Caco-2 (cell line): ENCODE measurements around the gene CTIF. TPM values are rescaled to one million over a fixed set of nuclear protein-coding genes. Genes with fewer than 3 reads are reported as not detected.

Experiments
- BruUV-seq: library from RNA; stranded (reverse); fragments of 400-500 nt; replicated peaks from 2 replicates; lab custom pipeline; 2021; lab: Mats Ljungman, UMichigan
- CTCF ChIA-PET: fragments of 300-600 bp; sonication (Branson Sonifier 250); formaldehyde crosslinking; loops from one replicate; lab custom pipeline; 2022; ENCODE audit warnings: antibody characterized with exemption; lab: Charles Lee
- POLR2A ChIA-PET: fragments of 300-600 bp; sonication (Branson Sonifier 250); formaldehyde crosslinking; loops from one replicate; lab custom pipeline; 2022; ENCODE audit warnings: antibody characterized with exemption; lab: Charles Lee
- DNase-seq, 2 experiments: peaks; one replicate each; pipeline versions ENCODE4 v3.0.0 to v3.0.0-alpha.2; 2020 to 2022
- H3K27me3 ChIP-seq: replicated peaks from 2 replicates; pipeline ENCODE4 v1.6.0; 2011; ENCODE audit warnings: low read length; ENCODE audit not compliant: control insufficient read depth, insufficient read depth
- H3K36me3 ChIP-seq: 2 replicates; pipeline ENCODE4 v1.5.1; 2011; ENCODE audit warnings: low read length; ENCODE audit not compliant: control insufficient read depth, insufficient read depth
- H3K4me1 ChIP-seq: fragments of 250-450 bp; sonication (Bioruptor Pico); 2 replicates; pipeline ENCODE4 v1.5.1; 2020; ENCODE audit warnings: mild to moderate bottlenecking
- H3K4me3 ChIP-seq: 2 replicates; pipeline ENCODE4 v1.5.1; 2011; ENCODE audit warnings: low read depth, mild to moderate bottlenecking, control low read depth, low read length
- H3K9me3 ChIP-seq: fragments of 250-450 bp; sonication (Bioruptor Pico); 2 replicates; pipeline ENCODE4 v1.5.1; 2020; ENCODE audit warnings: mild to moderate bottlenecking, moderate library complexity
- H3K27ac Mint-ChIP-seq: one replicate; pipeline ENCODE4 v1.8.0; 2022; ENCODE audit warnings: mixed read lengths; ENCODE audit not compliant: unreplicated experiment
- H3K27me3 Mint-ChIP-seq: one replicate; pipeline ENCODE4 v1.8.0; 2022; ENCODE audit warnings: mixed read lengths; ENCODE audit not compliant: insufficient read depth, unreplicated experiment
- H3K36me3 Mint-ChIP-seq: one replicate; pipeline ENCODE4 v1.8.0; 2022; ENCODE audit warnings: mild to moderate bottlenecking, mixed read lengths; ENCODE audit not compliant: insufficient read depth, unreplicated experiment
- H3K4me1 Mint-ChIP-seq: one replicate; pipeline ENCODE4 v1.8.0; 2022; ENCODE audit warnings: low read depth, mixed read lengths; ENCODE audit not compliant: unreplicated experiment
- H3K4me3 Mint-ChIP-seq: one replicate; pipeline ENCODE4 v1.8.0; 2022; ENCODE audit warnings: mild to moderate bottlenecking, moderate library complexity, mixed read lengths; ENCODE audit not compliant: unreplicated experiment
- H3K9me3 Mint-ChIP-seq: one replicate; pipeline ENCODE4 v1.8.0; 2022; ENCODE audit warnings: mixed read lengths; ENCODE audit not compliant: unreplicated experiment
- intact Hi-C: fragments of 100-400 bp; cut with micrococcal nuclease; formaldehyde crosslinking; loops from one replicate; pipeline ENCODE4 v1.10.0; 2022; ENCODE audit not compliant: unreplicated experiment
- total RNA-seq: library from RNA; stranded (reverse); gene quantifications from 2 replicates; pipeline ENCODE4 v1.2.3, GENCODE V29; 2022
- TF ChIP-seq, protein P1 (sequence below), 2 experiments: fragments of 200-600 bp in 1 of 2; IDR thresholded peaks; 1 replicate in 1 of 2; 2 replicates in 1 of 2; pipeline versions ENCODE4 v1.5.1 to v1.8.0; 2011 to 2022; ENCODE audit warnings: antibody characterized with exemption in 1 of 2, control low read depth in 1 of 2, inconsistent platforms in 1 of 2, low read depth in 1 of 2, low read length in 1 of 2, mild to moderate bottlenecking in 1 of 2, moderate library complexity in 1 of 2; ENCODE audit not compliant: insufficient read depth in 1 of 2, severe bottlenecking in 1 of 2, unreplicated experiment in 1 of 2

The CTIF gene
- total RNA-seq, 1 experiment from 2014 or later, result 19.9 TPM

DNA sequence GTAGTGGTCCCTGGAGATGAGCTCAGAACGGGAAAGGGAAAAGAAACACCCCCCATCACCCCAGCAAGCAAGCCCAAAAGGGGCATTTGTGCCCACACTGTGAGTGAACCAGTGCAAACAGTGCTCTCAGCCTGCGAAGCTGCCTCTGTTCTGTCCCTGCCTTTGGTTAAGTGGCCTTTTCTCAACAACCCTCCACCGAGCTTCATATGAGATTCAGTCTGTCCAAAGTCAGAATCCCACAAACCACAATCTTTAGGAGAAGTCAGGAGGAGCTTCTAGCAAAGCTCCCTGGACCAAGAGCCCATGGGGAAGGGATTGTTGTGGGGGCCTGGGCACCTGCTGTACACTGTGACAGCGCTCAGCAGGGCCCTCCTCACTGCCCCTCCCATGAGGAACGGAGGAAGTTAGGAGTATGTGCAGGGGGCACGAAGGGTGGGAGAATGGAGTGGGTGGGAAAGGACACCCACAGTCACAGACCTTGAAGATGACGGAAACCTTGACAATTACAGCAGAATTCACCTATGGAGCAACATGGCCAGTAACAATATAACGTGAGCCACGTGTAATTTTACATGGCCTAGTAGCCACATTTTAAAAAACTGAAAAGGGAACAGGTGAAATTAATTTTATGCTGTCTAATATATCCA lies 292.4 kb downstream of the CTIF start:
- BruUV-seq, result no TSS peak
- Histone ChIP-seq H3K4me1 (peaks cover 9% of the 10 kb centered on the region; the same call in 1 of the 2 replicates), H3K36me3 (no peaks in the 10 kb centered on the region), H3K9me3 (no peaks in the 10 kb centered on the region), H3K27me3 (no peaks in the 10 kb centered on the region), H3K4me3 (no peak overlapping the region)
- Mint-ChIP-seq H3K27me3 (no peaks in the 10 kb centered on the region), H3K4me1 (peaks cover 22% of the 10 kb centered on the region), H3K4me3 (no peak overlapping the region), H3K27ac (no peak overlapping the region), H3K36me3 (peaks cover 6% of the 10 kb centered on the region), H3K9me3 (no peaks in the 10 kb centered on the region)
- POLR2A ChIA-PET, result no interaction called here
- intact Hi-C loops, result no loop called here
- CTCF ChIA-PET, result no interaction called here
- no peak for DNase-seq
- TF ChIP-seq, protein P1, sequence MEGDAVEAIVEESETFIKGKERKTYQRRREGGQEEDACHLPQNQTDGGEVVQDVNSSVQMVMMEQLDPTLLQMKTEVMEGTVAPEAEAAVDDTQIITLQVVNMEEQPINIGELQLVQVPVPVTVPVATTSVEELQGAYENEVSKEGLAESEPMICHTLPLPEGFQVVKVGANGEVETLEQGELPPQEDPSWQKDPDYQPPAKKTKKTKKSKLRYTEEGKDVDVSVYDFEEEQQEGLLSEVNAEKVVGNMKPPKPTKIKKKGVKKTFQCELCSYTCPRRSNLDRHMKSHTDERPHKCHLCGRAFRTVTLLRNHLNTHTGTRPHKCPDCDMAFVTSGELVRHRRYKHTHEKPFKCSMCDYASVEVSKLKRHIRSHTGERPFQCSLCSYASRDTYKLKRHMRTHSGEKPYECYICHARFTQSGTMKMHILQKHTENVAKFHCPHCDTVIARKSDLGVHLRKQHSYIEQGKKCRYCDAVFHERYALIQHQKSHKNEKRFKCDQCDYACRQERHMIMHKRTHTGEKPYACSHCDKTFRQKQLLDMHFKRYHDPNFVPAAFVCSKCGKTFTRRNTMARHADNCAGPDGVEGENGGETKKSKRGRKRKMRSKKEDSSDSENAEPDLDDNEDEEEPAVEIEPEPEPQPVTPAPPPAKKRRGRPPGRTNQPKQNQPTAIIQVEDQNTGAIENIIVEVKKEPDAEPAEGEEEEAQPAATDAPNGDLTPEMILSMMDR (IDR thresholded peaks at IDR 0.05; ENCODE audit: insufficient read depth in 1 of 2, low read depth in 1 of 2, low read length in 1 of 2, severe bottlenecking in 1 of 2, unreplicated experiment in 1 of 2), result no peak

DNA sequence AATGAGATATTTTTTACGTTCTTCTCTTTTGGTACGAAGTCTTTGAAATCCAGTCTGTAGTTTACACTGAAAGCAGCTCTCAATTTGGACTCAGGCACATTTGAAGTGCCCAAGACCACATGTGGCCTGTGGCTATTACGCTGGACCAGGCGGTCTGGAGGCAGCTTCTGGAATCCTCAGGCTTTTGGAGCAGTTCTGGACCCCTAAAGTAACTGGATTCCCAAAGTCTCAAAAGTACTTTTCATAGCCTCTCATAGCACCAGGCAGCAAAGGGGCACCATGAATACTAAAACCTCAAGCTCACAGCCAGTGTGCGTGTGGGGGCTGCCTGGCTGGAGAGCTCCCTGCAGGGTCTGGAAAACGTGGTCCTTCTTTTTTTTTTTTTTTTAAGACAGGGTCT lies 293.0 kb downstream of the CTIF start:
- no peaks in the 10 kb centered on the region for H3K9me3 Mint-ChIP-seq
- no TSS peak for BruUV-seq
- H3K4me1 ChIP-seq, result peaks cover 9% of the 10 kb centered on the region; the same call in 1 of the 2 replicates
- H3K36me3 ChIP-seq, result no peaks in the 10 kb centered on the region
- H3K27me3 Mint-ChIP-seq, result no peaks in the 10 kb centered on the region
- no peaks in the 10 kb centered on the region for H3K27me3 ChIP-seq
- ChIA-PET CTCF (no interaction called here), POLR2A (no interaction called here)
- no peak overlapping the region for H3K27ac Mint-ChIP-seq
- intact Hi-C loops, result no loop called here
- H3K4me3 Mint-ChIP-seq, result no peak overlapping the region
- peaks cover 17% of the 10 kb centered on the region for H3K4me1 Mint-ChIP-seq
- H3K4me3 ChIP-seq, result no peak overlapping the region
- H3K36me3 Mint-ChIP-seq, result peaks cover 6% of the 10 kb centered on the region
- TF ChIP-seq, protein P1 (IDR thresholded peaks at IDR 0.05; ENCODE audit: insufficient read depth in 1 of 2, low read depth in 1 of 2, low read length in 1 of 2, severe bottlenecking in 1 of 2, unreplicated experiment in 1 of 2), result no peak
- no peaks in the 10 kb centered on the region for H3K9me3 ChIP-seq
- no peak for DNase-seq

DNA sequence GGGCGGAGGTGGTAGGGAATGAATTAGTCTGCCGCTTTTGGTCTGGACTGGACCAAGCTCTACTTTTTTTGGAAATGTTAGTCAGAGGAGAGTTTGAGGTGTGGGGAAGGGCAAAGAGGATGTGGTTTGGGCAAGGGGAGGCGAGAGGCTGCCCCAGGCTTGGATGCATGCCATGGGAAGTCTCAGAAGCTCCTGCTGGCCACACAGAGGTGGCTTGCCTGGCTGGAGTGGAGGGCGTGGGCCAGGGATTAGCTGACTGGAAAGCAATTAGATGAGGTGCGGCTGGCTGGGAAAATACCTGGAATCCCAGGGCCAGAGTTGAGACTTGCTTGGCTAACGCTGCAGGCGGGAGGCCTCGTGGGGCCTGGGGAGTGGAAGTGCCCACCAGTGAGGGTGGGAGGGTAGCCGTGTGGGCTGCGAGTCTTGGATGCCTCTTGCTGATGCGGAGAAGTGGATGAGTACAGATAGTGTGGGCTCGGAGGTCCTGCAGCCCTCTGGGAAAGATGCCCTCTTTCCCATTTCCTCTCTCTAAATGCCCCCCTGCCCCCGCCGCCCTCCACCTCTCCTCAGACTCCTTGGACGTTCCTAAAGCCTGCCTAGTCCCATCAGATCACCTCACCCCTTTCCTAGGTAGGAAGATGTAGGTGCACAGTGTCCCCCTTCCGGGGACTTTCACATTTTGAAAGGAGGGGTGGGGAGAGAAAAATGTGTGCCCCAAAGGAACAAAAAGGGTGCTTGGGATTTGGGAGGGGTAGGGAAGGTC lies 294.3 kb downstream of the CTIF start:
- H3K9me3 Mint-ChIP-seq, result no peaks in the 10 kb centered on the region
- no peaks in the 10 kb centered on the region for H3K27me3 Mint-ChIP-seq
- no peak overlapping the region for H3K27ac Mint-ChIP-seq
- intact Hi-C loops, result no loop called here
- Histone ChIP-seq H3K4me1 (peaks cover 8% of the 10 kb centered on the region; the same call in 1 of the 2 replicates), H3K27me3 (no peaks in the 10 kb centered on the region), H3K4me3 (no peak overlapping the region), H3K36me3 (no peaks in the 10 kb centered on the region), H3K9me3 (no peaks in the 10 kb centered on the region)
- peaks cover 6% of the 10 kb centered on the region for H3K36me3 Mint-ChIP-seq
- TF ChIP-seq, protein P1 (IDR thresholded peaks at IDR 0.05; ENCODE audit: insufficient read depth in 1 of 2, low read depth in 1 of 2, low read length in 1 of 2, severe bottlenecking in 1 of 2, unreplicated experiment in 1 of 2), result no peak
- ChIA-PET POLR2A (no interaction called here), CTCF (no interaction called here)
- no peak overlapping the region for H3K4me3 Mint-ChIP-seq
- H3K4me1 Mint-ChIP-seq, result peaks cover 6% of the 10 kb centered on the region
- peak in 1 of 2 experiments; percentile 2 for DNase-seq
- no TSS peak for BruUV-seq
